Stimulated activated CD4-positive, alpha-beta T cell treated with anti-CD3 and anti-CD28 coated beads, Interleukin-1b, Interleukin-23, amount 100 ng/mL, for 4 hours (primary cell): Measurements from ENCODE around the gene KIAA1217.

ENCODE experiments used
- DNase-seq, 2 donors: peaks; one replicate each; pipeline ENCODE4 v3.0.0-alpha.2; 2020; ENCODE audit warnings: low read depth in 2 of 2

The KIAA1217 gene

DNA sequence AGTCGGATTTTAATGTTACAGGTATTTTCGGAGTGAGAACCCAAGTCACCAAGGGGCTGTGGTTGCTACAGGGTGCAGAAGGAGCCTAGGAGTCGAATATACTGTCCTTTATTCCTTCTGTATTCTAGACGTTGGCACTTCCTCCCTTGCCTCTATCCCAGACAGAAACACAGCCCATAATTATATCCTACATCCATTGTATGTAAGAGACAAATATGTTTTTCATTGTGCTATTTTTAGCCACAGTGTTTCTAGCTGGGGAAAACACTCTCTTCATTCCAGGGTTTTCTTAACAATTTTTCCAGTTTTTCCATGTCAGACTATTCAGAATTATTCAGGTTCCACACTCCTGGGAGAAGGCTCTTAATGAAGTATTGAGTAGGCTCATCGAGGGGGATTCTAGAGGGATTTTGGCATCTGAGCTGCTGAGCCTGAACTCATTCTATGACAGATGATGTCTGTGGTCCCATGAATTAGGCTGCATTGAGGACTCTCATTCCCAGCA lies 32.6 kb downstream of the KIAA1217 start:
- no peak for DNase-seq

GRCh38 chr10:24242562-24242961 lies 33.6 kb downstream of the KIAA1217 start:
- DNase-seq: no peak

DNA sequence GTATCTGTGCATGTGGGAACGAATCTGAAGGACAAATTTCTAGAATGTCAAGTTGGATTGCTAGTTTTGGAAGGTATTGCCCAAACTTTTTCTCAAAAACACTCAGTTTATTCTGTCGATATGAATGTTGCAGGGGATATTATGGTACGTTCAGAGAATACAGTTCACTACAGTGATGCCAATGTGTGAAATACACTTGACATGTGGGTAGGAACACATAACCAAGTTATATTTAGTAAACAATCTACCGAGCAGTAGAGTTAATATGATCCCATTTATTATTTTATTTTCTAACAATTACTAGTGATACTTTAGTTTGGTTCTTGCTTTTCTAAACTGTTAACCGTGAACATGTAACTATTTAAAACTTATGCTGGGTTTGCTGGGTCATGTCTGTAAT lies 37.4 kb downstream of the KIAA1217 start:
- no peak for DNase-seq

GRCh38 chr10:24247841-24248240 lies 38.9 kb downstream of the KIAA1217 start:
- no peak for DNase-seq

- DNase-seq: no peak
Measured at GRCh38 chr10:24249829-24250415, 41.0 kb downstream of the KIAA1217 start.

- DNase-seq: no peak
Measured at GRCh38 chr10:24251547-24251946, 42.6 kb downstream of the KIAA1217 start.

DNA sequence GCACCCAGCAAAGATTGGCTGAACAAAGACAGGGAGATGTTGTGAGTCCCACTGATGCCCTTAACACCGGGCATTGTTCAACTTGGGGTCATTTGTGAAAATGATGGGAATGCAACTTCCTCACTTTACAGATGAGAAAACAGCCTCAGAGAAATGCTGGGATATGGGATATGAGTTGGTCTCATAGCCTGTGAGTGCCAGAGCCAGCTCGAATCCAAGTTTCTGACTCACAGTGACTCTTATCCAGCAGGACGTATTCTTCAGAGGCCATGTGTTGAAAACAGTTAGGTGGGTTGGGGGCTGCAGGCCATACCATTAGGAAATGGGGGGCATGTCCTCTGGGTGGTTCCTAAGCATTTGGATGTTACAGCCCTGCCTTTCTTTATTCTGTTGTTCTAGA lies 45.2 kb downstream of the KIAA1217 start:
- DNase-seq: no peak

- DNase-seq: no peak
Measured at GRCh38 chr10:24255115-24255880, 46.4 kb downstream of the KIAA1217 start.

- no peak for DNase-seq
Measured at GRCh38 chr10:24255881-24256311, 47.0 kb downstream of the KIAA1217 start.

- no peak for DNase-seq
Measured at GRCh38 chr10:24256619-24257107, 47.7 kb downstream of the KIAA1217 start.

GRCh38 chr10:24257588-24257987 lies 48.6 kb downstream of the KIAA1217 start:
- DNase-seq: no peak

GRCh38 chr10:24259365-24260130 lies 50.6 kb downstream of the KIAA1217 start:
- DNase-seq: no peak

DNA sequence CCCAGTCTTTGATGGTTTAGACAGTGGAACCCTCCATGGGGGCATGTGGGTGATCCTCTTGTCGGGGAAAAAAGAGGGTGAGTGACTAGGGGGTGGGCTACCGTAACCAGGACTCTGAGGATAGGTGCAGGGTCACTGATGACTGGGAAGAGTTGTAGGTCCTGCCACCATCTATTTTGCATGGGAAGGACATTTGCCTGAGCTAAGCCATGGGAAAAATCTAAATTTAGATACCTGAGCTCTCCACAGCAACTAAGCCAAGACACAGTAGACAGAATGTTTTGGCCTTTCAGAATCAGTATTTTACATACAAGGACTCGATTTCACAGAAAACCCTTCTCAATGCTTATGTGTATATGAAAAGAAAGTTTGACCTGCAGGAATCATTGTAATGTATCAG lies 52.7 kb downstream of the KIAA1217 start:
- no peak for DNase-seq

- no peak for DNase-seq
Measured at GRCh38 chr10:24262929-24263590, 54.1 kb downstream of the KIAA1217 start.

DNA sequence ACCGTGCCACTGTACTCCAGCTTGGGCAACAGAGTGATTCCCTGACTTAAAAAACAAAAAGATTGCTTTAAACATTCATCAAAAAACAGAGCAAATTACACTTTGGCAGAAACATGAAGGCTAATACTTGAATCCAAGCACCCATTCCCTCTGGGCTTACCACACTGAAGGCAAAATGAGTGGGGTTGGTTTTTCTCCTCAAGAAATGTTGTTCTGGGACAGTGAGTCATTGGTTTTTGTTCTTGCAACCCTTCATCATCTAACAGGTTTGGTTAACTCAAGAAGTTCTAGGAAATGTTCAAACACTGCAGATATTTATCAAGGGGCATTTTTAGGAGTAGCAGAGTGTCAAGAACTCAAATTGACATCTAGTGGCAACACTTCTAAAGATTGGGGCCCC lies 60.5 kb downstream of the KIAA1217 start:
- no peak for DNase-seq

DNA sequence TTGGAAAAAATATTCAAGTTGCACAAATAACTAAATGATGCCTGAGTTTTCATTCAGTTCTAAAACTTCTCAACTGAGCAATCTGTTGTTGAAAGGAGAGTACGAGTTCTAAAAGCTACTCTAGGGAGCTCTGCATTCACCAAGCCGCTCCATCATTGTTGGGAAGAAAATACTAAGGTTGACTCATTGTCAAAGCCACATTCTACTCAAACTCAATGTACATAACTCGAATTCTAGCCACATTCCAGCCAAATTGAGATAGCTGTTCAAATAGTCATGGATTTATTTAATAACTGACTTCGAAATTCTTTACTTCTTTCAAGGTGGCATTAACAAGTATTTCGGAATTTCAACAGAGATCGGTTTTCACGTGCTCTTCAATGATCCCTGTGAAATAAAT lies 63.4 kb downstream of the KIAA1217 start:
- no peak for DNase-seq

DNA sequence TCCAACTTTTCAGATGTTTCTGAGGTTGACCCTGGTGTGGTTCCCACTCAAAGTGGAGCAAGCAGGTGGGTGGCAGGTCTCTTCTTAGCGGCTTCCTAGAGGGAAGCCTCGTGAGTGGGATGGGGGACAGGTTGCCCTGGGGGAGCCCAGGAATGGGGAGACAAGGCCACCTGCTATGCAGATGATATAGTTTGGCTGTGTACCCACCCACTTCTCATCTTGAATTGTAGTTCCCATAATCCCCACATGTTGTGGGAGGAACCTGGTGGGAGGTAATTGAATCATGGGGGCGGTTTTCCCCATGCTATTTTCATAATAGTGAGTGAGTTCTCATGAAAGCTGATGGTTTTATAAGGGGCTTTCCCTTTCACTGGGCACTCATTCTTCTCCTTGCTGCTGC lies 68.3 kb downstream of the KIAA1217 start:
- DNase-seq: no peak

GRCh38 chr10:24277771-24278170 lies 68.8 kb downstream of the KIAA1217 start:
- DNase-seq: no peak

- no peak for DNase-seq
Measured at GRCh38 chr10:24278176-24278889, 69.4 kb downstream of the KIAA1217 start.

DNA sequence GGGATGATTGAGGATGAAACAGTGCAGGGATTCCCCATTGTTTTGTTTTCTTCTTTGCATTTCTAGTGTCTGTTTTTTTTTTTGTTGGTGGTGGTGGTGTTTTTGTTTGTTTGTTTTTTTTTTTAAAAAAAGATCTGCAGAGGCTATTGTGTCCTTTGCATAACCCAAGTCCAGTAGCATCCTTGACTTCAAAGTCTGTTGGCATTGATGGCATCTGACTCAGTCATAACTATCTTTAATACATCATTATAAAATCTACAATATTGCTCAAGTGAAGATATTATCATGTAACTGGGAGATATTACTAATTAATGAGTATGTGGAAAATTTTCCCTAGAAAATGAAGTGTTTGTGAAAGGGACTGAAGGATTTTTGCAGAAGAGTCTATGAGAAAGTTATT lies 70.2 kb downstream of the KIAA1217 start:
- no peak for DNase-seq

- DNase-seq: no peak
Measured at GRCh38 chr10:24287559-24288195, 78.7 kb downstream of the KIAA1217 start.
